Caco-2 (cell line): ENCODE measurements around the gene RASA4B. TPM values are rescaled to one million over a fixed set of nuclear protein-coding genes. Genes with fewer than 3 reads are reported as not detected.

Experiments
- BruUV-seq: library from RNA; stranded (reverse); fragments of 400-500 nt; replicated peaks from 2 replicates; lab custom pipeline; 2021; lab: Mats Ljungman, UMichigan
- CTCF ChIA-PET: fragments of 300-600 bp; sonication (Branson Sonifier 250); formaldehyde crosslinking; loops from one replicate; lab custom pipeline; 2022; ENCODE audit warnings: antibody characterized with exemption; lab: Charles Lee
- POLR2A ChIA-PET: fragments of 300-600 bp; sonication (Branson Sonifier 250); formaldehyde crosslinking; loops from one replicate; lab custom pipeline; 2022; ENCODE audit warnings: antibody characterized with exemption; lab: Charles Lee
- DNase-seq, 2 experiments: peaks; one replicate each; pipeline versions ENCODE4 v3.0.0 to v3.0.0-alpha.2; 2020 to 2022
- H3K27me3 ChIP-seq: replicated peaks from 2 replicates; pipeline ENCODE4 v1.6.0; 2011; ENCODE audit warnings: low read length; ENCODE audit not compliant: control insufficient read depth, insufficient read depth
- H3K36me3 ChIP-seq: 2 replicates; pipeline ENCODE4 v1.5.1; 2011; ENCODE audit warnings: low read length; ENCODE audit not compliant: control insufficient read depth, insufficient read depth
- H3K4me1 ChIP-seq: fragments of 250-450 bp; sonication (Bioruptor Pico); 2 replicates; pipeline ENCODE4 v1.5.1; 2020; ENCODE audit warnings: mild to moderate bottlenecking
- H3K4me3 ChIP-seq: 2 replicates; pipeline ENCODE4 v1.5.1; 2011; ENCODE audit warnings: low read depth, mild to moderate bottlenecking, control low read depth, low read length
- H3K9me3 ChIP-seq: fragments of 250-450 bp; sonication (Bioruptor Pico); 2 replicates; pipeline ENCODE4 v1.5.1; 2020; ENCODE audit warnings: mild to moderate bottlenecking, moderate library complexity
- H3K27ac Mint-ChIP-seq: one replicate; pipeline ENCODE4 v1.8.0; 2022; ENCODE audit warnings: mixed read lengths; ENCODE audit not compliant: unreplicated experiment
- H3K27me3 Mint-ChIP-seq: one replicate; pipeline ENCODE4 v1.8.0; 2022; ENCODE audit warnings: mixed read lengths; ENCODE audit not compliant: insufficient read depth, unreplicated experiment
- H3K36me3 Mint-ChIP-seq: one replicate; pipeline ENCODE4 v1.8.0; 2022; ENCODE audit warnings: mild to moderate bottlenecking, mixed read lengths; ENCODE audit not compliant: insufficient read depth, unreplicated experiment
- H3K4me1 Mint-ChIP-seq: one replicate; pipeline ENCODE4 v1.8.0; 2022; ENCODE audit warnings: low read depth, mixed read lengths; ENCODE audit not compliant: unreplicated experiment
- H3K4me3 Mint-ChIP-seq: one replicate; pipeline ENCODE4 v1.8.0; 2022; ENCODE audit warnings: mild to moderate bottlenecking, moderate library complexity, mixed read lengths; ENCODE audit not compliant: unreplicated experiment
- H3K9me3 Mint-ChIP-seq: one replicate; pipeline ENCODE4 v1.8.0; 2022; ENCODE audit warnings: mixed read lengths; ENCODE audit not compliant: unreplicated experiment
- CTCF ChIP-seq, 2 experiments: fragments of 200-600 bp in 1 of 2; IDR thresholded peaks; 1 replicate in 1 of 2; 2 replicates in 1 of 2; pipeline versions ENCODE4 v1.5.1 to v1.8.0; 2011 to 2022; ENCODE audit warnings: antibody characterized with exemption in 1 of 2, control low read depth in 1 of 2, inconsistent platforms in 1 of 2, low read depth in 1 of 2, low read length in 1 of 2, mild to moderate bottlenecking in 1 of 2, moderate library complexity in 1 of 2; ENCODE audit not compliant: insufficient read depth in 1 of 2, severe bottlenecking in 1 of 2, unreplicated experiment in 1 of 2
- intact Hi-C: fragments of 100-400 bp; cut with micrococcal nuclease; formaldehyde crosslinking; loops from one replicate; pipeline ENCODE4 v1.10.0; 2022; ENCODE audit not compliant: unreplicated experiment
- microRNA-seq: library from miRNA; unstranded; fragments of <30 nt; microRNA quantifications from one replicate; pipeline ENCODE4 v1.2.0, GENCODE V29; 2022
- total RNA-seq: library from RNA; stranded (reverse); gene quantifications from 2 replicates; pipeline ENCODE4 v1.2.3, GENCODE V29; 2022

Gene RASA4B
- total RNA-seq, 1 experiment from 2014 or later, result 3.2 TPM

GRCh38 chr7:102434039-102434486, 83.5 kb downstream of the RASA4B start:
- H3K27me3 ChIP-seq, result no peaks in the 10 kb centered on the region
- TF ChIP-seq CTCF (IDR thresholded peaks at IDR 0.05; ENCODE audit: insufficient read depth in 1 of 2, low read depth in 1 of 2, low read length in 1 of 2, severe bottlenecking in 1 of 2, unreplicated experiment in 1 of 2), result no peak
- H3K36me3 Mint-ChIP-seq, result peaks cover 5% of the 10 kb centered on the region
- ChIA-PET POLR2A (no interaction called here), CTCF (interaction anchor here (0.6 to 1.5 kb wide), 2 partner anchors 22 to 687 kb away, joined by 5 to 6 read pairs; no protein-coding TSS in a partner anchor)
- peak overlapping the region; percentile 93 for H3K4me3 ChIP-seq
- no peak for DNase-seq
- H3K4me3 Mint-ChIP-seq, result peak overlapping the region; percentile 78
- H3K36me3 ChIP-seq, result no peaks in the 10 kb centered on the region
- H3K4me1 ChIP-seq, result peaks cover 22% of the 10 kb centered on the region
- intact Hi-C loops, result loop anchor here (2.0 kb wide), 1 partner anchor 17 kb away; no protein-coding TSS in a partner anchor
- BruUV-seq, result TSS peak; percentile 36
- no peaks in the 10 kb centered on the region for H3K27me3 Mint-ChIP-seq
- peaks cover 16% of the 10 kb centered on the region for H3K4me1 Mint-ChIP-seq
- peak overlapping the region; percentile 78 for H3K27ac Mint-ChIP-seq
- H3K9me3 ChIP-seq, result no peaks in the 10 kb centered on the region
- H3K9me3 Mint-ChIP-seq, result no peaks in the 10 kb centered on the region

GRCh38 chr7:102433219-102434038, 84.1 kb downstream of the RASA4B start, which contains the start of gene ORAI2:
TSS of gene ORAI2 (plus strand) at chr7:102433575. CDS start at chr7:102438957, 5,382 bp downstream.
- H3K4me1 ChIP-seq, result peaks cover 22% of the 10 kb centered on the region
- peaks cover 5% of the 10 kb centered on the region for H3K36me3 Mint-ChIP-seq
- POLR2A ChIA-PET, result no interaction called here
- H3K27ac Mint-ChIP-seq, result peak within 1 kb of the TSS; percentile 78
- peak within 1 kb of the TSS; percentile 93 for H3K4me3 ChIP-seq
- CTCF ChIA-PET, result interaction anchor here (0.6 to 1.5 kb wide), 2 partner anchors 21 to 687 kb away, joined by 5 to 6 read pairs; no protein-coding TSS in a partner anchor
- BruUV-seq, result no TSS peak
- no peaks in the 10 kb centered on the region for H3K9me3 ChIP-seq
- H3K4me1 Mint-ChIP-seq, result peaks cover 16% of the 10 kb centered on the region
- H3K9me3 Mint-ChIP-seq, result no peaks in the 10 kb centered on the region
- intact Hi-C loops, result loop anchor here (2.0 kb wide), 1 partner anchor 17 kb away; no protein-coding TSS in a partner anchor
- no peaks in the 10 kb centered on the region for H3K36me3 ChIP-seq
- H3K27me3 Mint-ChIP-seq, result no peaks in the 10 kb centered on the region
- peak; percentile 76 to 87 for DNase-seq
- peak within 1 kb of the TSS; percentile 78 for H3K4me3 Mint-ChIP-seq
- no peaks in the 10 kb centered on the region for H3K27me3 ChIP-seq
- no peak for TF ChIP-seq CTCF (IDR thresholded peaks at IDR 0.05; ENCODE audit: insufficient read depth in 1 of 2, low read depth in 1 of 2, low read length in 1 of 2, severe bottlenecking in 1 of 2, unreplicated experiment in 1 of 2)

Small RNA genes lying within 50 kb of the gene (microRNA-seq; reads per million reads assigned to microRNA genes)
- gene MIR4467 (not detected), gene MIR5090 (7.4 reads per million, percentile 42 among the genes with 10 or more reads in this experiment)

Other genes with a start within 250 kb of the RASA4B start
- gene SH2B2, start 230.9 kb downstream of the RASA4B start, total RNA-seq, result 8.1 and 10.6 TPM in 2 replicates
- not detected in 2 replicates for gene SPDYE6, start 161.3 kb downstream of the RASA4B start, total RNA-seq
- 34.2 and 35.2 TPM in 2 replicates for gene PRKRIP1, start 121.4 kb downstream of the RASA4B start, total RNA-seq
- gene ORAI2, start 84.2 kb downstream of the RASA4B start, total RNA-seq, result 19.4 and 20.2 TPM in 2 replicates
- 13.8 and 15.0 TPM in 2 replicates for gene ALKBH4, start 52.9 kb downstream of the RASA4B start, total RNA-seq
- 23.6 and 25.3 TPM in 2 replicates for gene LRWD1, start 52.8 kb downstream of the RASA4B start, total RNA-seq
- gene POLR2J, start 38.9 kb downstream of the RASA4B start, total RNA-seq, result 68.1 and 70.0 TPM in 2 replicates
- gene UPK3BL2, start 25.9 kb upstream of the RASA4B start, total RNA-seq, result 9.3 and 11.2 TPM in 2 replicates
- not detected in 2 replicates for gene SPDYE2, start 33.4 kb upstream of the RASA4B start, total RNA-seq
- 34.4 and 37.4 TPM in 2 replicates for gene POLR2J3, start 54.8 kb upstream of the RASA4B start, total RNA-seq
- gene RASA4, start 99.0 kb upstream of the RASA4B start, total RNA-seq, result 6.1 and 7.2 TPM in 2 replicates
- gene UPK3BL1, start 125.0 kb upstream of the RASA4B start, total RNA-seq, result 9.9 and 13.7 TPM in 2 replicates
- gene SPDYE2B, start 132.5 kb upstream of the RASA4B start, total RNA-seq, result not detected in 2 replicates
- gene POLR2J2, start 153.9 kb upstream of the RASA4B start, total RNA-seq, result 12.7 and 13.7 TPM in 2 replicates
- 10.6 and 12.8 TPM in 2 replicates for gene FAM185A, start 231.2 kb upstream of the RASA4B start, total RNA-seq